NT2/D1 (cell line): ENCODE measurements around the gene HHIPL1.

Experiments
- SUZ12 ChIP-seq: IDR thresholded peaks from 2 replicates; pipeline ENCODE4 v1.6.1; 2011; ENCODE audit not compliant: insufficient read length, insufficient read depth; ENCODE audit errors: extremely low read depth
- YY1 ChIP-seq: IDR thresholded peaks from 2 replicates; pipeline ENCODE4 v1.6.1; 2011; ENCODE audit not compliant: insufficient read length, insufficient read depth

DNA sequence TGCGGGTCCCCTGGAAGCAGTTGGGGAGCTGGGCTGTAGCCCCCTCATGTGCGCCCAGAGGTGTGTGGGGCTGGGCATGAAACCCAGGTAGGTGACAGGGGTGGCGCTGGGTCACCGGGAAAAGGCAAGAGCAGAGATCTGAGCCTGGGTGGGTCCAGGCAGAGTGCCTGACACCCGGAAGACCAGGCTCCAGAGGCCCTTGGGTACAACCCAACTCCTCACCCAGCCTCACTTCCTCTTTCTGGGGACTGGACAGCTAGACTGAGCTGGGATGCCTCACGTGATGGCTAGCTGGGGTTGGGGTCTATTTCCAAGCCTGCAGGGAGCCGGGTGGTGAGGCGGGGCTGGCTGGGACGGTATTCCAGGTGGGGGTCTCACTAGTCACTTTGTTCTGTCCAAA lies 22.9 kb downstream of the HHIPL1 start:
- TF ChIP-seq YY1, result no peak
- TF ChIP-seq SUZ12, result no peak
